ENCODE measurements around the gene SENP6. TPM values are rescaled to one million over a fixed set of nuclear protein-coding genes. Genes with fewer than 3 reads are reported as not detected.

Gene SENP6
- total and polyA plus RNA-seq, 7 donors = 18.0 to 157 (median 122) TPM

Small RNA genes within 50 kb of the gene (small RNA-seq; reads per million reads assigned to genes)
- gene RNU6-1016P = 0 reads per million in 3 donors
- 0 reads per million in 3 donors for gene RNU6-1338P
- gene RNU6-155P = 0 reads per million in 3 donors

Other genes starting within 250 kb of the SENP6 start
- 10 to 100 TPM; 47.1 to 72.8 (median 53.8) TPM for gene FILIP1, start 108.1 kb upstream of the SENP6 start, total RNA-seq
- 1 to 10 TPM in 1 of 3 donors, under 1 TPM in 2; 0.46 to 2.0 (median 0.60) TPM for gene FILIP1, start 108.1 kb upstream of the SENP6 start, polyA plus RNA-seq
- 10 to 100 TPM; 11.8 to 14.9 (median 13.5) TPM for gene MYO6, start 147.4 kb downstream of the SENP6 start, total RNA-seq
- 10 to 100 TPM; 24.8 to 59.6 (median 31.2) TPM for gene MYO6, start 147.4 kb downstream of the SENP6 start, polyA plus RNA-seq

Measured in sigmoid colon (tissue), 7 donors.